DND-41 (cell line): ENCODE data around the gene USP35.

Experiments
- ATAC-seq: fragments of 200-7000 bp; cut with Tn5 transposase; 3 replicates; pipeline ENCODE4 v1.9.1; 2021; ENCODE audit warnings: low read depth; ENCODE audit not compliant: insufficient read depth
- DNase-seq: peaks from one replicate; pipeline ENCODE4 v3.0.0-alpha.2; 2020
- H2AFZ ChIP-seq: 2 replicates; pipeline ENCODE4 v1.6.0; 2012; ENCODE audit warnings: low read depth, low read length
- H3K27ac ChIP-seq: 2 replicates; pipeline ENCODE4 v1.5.1; 2012; ENCODE audit warnings: low read length, inconsistent platforms
- H3K27me3 ChIP-seq: fragments of 200-600 bp; sonication (generic); 2 replicates; pipeline ENCODE4 v1.6.0; 2012; ENCODE audit warnings: low read length, mild to moderate bottlenecking, inconsistent platforms; ENCODE audit not compliant: insufficient read depth, poor library complexity
- H3K36me3 ChIP-seq: 2 replicates; pipeline ENCODE4 v1.5.1; 2012; ENCODE audit warnings: low read length, inconsistent platforms; ENCODE audit not compliant: insufficient read depth
- H3K4me1 ChIP-seq: 2 replicates; pipeline ENCODE4 v1.5.1; 2012; ENCODE audit warnings: mild to moderate bottlenecking, low read length; ENCODE audit not compliant: insufficient read depth
- H3K4me2 ChIP-seq: 2 replicates; pipeline ENCODE4 v1.6.0; 2012; ENCODE audit warnings: mild to moderate bottlenecking, moderate library complexity, low read length, inconsistent platforms; ENCODE audit not compliant: insufficient read depth
- H3K4me3 ChIP-seq, 2 experiments: fragments of 200-600 bp in 1 of 2; shearing (Covaris generic) in 1 of 2; 2 replicates each; pipeline ENCODE4 v1.5.1; 2012 to 2016; ENCODE audit warnings: inconsistent platforms in 2 of 2, low read length in 2 of 2, mild to moderate bottlenecking in 2 of 2, low read depth in 1 of 2, moderate library complexity in 1 of 2
- H3K79me2 ChIP-seq: 2 replicates; pipeline ENCODE4 v1.6.0; 2012; ENCODE audit warnings: low read length, inconsistent platforms; ENCODE audit not compliant: insufficient read depth
- H3K9ac ChIP-seq: 2 replicates; pipeline ENCODE4 v1.6.0; 2012; ENCODE audit warnings: low read depth, mild to moderate bottlenecking, inconsistent platforms, low read length, moderate library complexity
- H3K9me3 ChIP-seq: 2 replicates; pipeline ENCODE4 v1.5.1; 2012; ENCODE audit warnings: low read length, moderate library complexity, mild to moderate bottlenecking, inconsistent platforms; ENCODE audit not compliant: insufficient read depth, severe bottlenecking
- H4K20me1 ChIP-seq: 2 replicates; pipeline ENCODE4 v1.6.0; 2012; ENCODE audit warnings: low read length; ENCODE audit not compliant: insufficient read depth
- CTCF ChIP-seq: IDR thresholded peaks from 2 replicates; pipeline ENCODE4 v1.5.1; 2012; ENCODE audit warnings: borderline replicate concordance, low read length, moderate library complexity, mild to moderate bottlenecking; ENCODE audit not compliant: poor library complexity, severe bottlenecking; ENCODE audit errors: extremely low read depth
- EZH2 ChIP-seq: IDR thresholded peaks from 3 replicates; pipeline ENCODE4 v1.6.1; 2012; ENCODE audit warnings: borderline replicate concordance, low read depth, mild to moderate bottlenecking, moderate library complexity, low read length, inconsistent platforms; ENCODE audit not compliant: severe bottlenecking

The USP35 gene

GRCh38 chr11:78179459-78180071 is 9.2 kb upstream of the USP35 start:
- no peak overlapping the region for H3K4me2 ChIP-seq
- no peak overlapping the region for H2AFZ ChIP-seq
- no peak overlapping the region for H3K4me3 ChIP-seq
- no peaks in the 10 kb centered on the region for H3K27me3 ChIP-seq
- DNase-seq (no peak), ATAC-seq (no peak)
- no peak for TF ChIP-seq CTCF
- TF ChIP-seq EZH2, result no peak
- no peaks in the 10 kb centered on the region for H4K20me1 ChIP-seq
- no peaks in the 10 kb centered on the region for H3K36me3 ChIP-seq
- H3K79me2 ChIP-seq, result no peaks in the 10 kb centered on the region
- no peak overlapping the region; the same call in 1 of the 2 replicates for H3K27ac ChIP-seq
- H3K9me3 ChIP-seq, result no peaks in the 10 kb centered on the region
- no peak overlapping the region for H3K9ac ChIP-seq
- no peaks in the 10 kb centered on the region for H3K4me1 ChIP-seq

GRCh38 chr11:78180751-78181150 is 8.0 kb upstream of the USP35 start:
- Histone ChIP-seq H3K79me2 (no peaks in the 10 kb centered on the region), H3K4me3 (no peak overlapping the region)
- ATAC-seq, result no peak

DNA sequence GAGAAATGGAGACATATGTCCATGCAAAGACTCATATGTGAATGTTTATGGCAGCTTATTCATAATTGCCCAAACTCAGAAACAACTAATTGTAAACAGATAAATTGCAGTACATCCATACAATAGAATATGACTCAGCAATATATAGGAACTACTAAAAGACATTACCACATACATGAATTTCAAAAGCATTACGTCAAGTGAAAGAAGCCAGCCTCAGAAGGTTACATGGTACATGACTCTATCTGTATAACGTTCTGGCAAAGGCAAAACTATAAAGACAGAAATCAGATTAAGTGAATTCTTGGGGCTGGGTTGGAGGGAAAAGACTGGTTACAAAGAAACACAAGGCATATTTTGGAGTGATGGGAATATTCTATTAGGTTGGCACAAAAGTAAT is 7.5 kb upstream of the USP35 start:
- H3K4me3 ChIP-seq, result no peak overlapping the region
- H3K27ac ChIP-seq, result no peak overlapping the region
- H3K79me2 ChIP-seq, result no peaks in the 10 kb centered on the region
- no peak for ATAC-seq
- H3K9ac ChIP-seq, result no peak overlapping the region
- no peaks in the 10 kb centered on the region for H3K36me3 ChIP-seq
- no peaks in the 10 kb centered on the region for H3K9me3 ChIP-seq
- H3K4me2 ChIP-seq, result no peak overlapping the region
- no peak overlapping the region for H2AFZ ChIP-seq
- TF ChIP-seq EZH2 (no peak), CTCF (no peak)
- H4K20me1 ChIP-seq, result no peaks in the 10 kb centered on the region
- no peaks in the 10 kb centered on the region for H3K27me3 ChIP-seq
- H3K4me1 ChIP-seq, result no peaks in the 10 kb centered on the region
- DNase-seq, result no peak

More at GRCh38 chr11:78180751-78181150, 8.0 kb upstream of the USP35 start:
- no peaks in the 10 kb centered on the region for H4K20me1 ChIP-seq
- no peaks in the 10 kb centered on the region for H3K36me3 ChIP-seq
- no peaks in the 10 kb centered on the region for H3K27me3 ChIP-seq
- DNase-seq, result no peak
- no peak overlapping the region for H3K27ac ChIP-seq
- no peak overlapping the region for H2AFZ ChIP-seq
- no peaks in the 10 kb centered on the region for H3K4me1 ChIP-seq
- H3K4me2 ChIP-seq, result no peak overlapping the region
- no peak for TF ChIP-seq CTCF
- no peak for TF ChIP-seq EZH2
- H3K9me3 ChIP-seq, result no peaks in the 10 kb centered on the region
- no peak overlapping the region for H3K9ac ChIP-seq
